ENCODE measurements around the gene MARCHF9. TPM values are rescaled to one million over a fixed set of nuclear protein-coding genes. Genes with fewer than 3 reads are reported as not detected.

Gene MARCHF9
- total RNA-seq, 4 donors from 2014 or later = 10.2 to 26.6 (median 13.1) TPM

DNA sequence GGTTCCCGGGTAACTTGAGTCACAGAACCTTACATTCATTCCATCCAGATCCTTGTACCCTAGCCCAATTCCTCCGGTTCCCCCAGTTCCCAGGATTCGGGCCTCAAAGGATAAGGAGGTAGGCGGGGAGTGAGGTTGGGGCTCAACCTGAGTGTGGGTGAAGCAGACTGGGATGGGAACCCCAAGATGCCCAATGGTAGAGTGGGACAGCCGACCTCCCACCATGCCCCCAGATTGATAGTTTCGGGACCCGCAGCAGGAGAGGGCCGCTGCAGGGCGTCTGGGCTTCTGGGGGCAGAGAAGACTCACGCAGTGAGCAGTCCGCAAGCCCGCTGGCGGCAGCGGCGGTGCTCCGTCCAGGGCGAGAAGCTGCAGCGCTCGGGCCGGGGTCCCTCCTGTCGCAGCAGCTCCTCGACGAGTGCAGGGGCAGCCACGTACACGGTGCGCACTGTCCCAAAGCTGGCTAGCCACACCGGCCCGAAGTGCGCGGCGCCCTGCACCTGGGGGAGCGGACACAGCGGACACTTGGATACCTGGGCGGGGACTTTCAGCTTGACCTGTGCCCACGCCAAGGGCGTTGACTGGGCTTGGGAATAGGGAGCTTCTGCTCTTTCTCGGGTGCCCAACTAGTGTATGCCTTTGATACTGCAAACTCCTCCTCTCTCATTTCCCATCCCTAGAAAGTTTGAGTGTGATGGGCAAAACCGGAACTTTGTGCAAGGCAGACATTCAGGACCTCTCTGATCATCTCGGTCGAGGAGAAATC lies 11.0 kb downstream of the MARCHF9 start:
- Histone ChIP-seq H3K27me3 (peaks cover 37% of the 10 kb centered on the region), H3K9me3 (no peaks in the 10 kb centered on the region), H3K27ac (no peak overlapping the region), H3K36me3 (peaks cover 25% of the 10 kb centered on the region), H3K4me3 (peak overlapping the region; percentile 48), H3K4me1 (peaks cover 30% of the 10 kb centered on the region)
- 5% methylated on average over 8 of the region's 40 CpGs for WGBS
- no peak for DNase-seq (ENCODE audit: low spot score in 2 of 2)
- TF ChIP-seq POLR2AphosphoS5 (IDR thresholded peaks at IDR 0.05) = no peak
- no peak for TF ChIP-seq POLR2A (IDR thresholded peaks at IDR 0.05)
- TF ChIP-seq, protein P1, sequence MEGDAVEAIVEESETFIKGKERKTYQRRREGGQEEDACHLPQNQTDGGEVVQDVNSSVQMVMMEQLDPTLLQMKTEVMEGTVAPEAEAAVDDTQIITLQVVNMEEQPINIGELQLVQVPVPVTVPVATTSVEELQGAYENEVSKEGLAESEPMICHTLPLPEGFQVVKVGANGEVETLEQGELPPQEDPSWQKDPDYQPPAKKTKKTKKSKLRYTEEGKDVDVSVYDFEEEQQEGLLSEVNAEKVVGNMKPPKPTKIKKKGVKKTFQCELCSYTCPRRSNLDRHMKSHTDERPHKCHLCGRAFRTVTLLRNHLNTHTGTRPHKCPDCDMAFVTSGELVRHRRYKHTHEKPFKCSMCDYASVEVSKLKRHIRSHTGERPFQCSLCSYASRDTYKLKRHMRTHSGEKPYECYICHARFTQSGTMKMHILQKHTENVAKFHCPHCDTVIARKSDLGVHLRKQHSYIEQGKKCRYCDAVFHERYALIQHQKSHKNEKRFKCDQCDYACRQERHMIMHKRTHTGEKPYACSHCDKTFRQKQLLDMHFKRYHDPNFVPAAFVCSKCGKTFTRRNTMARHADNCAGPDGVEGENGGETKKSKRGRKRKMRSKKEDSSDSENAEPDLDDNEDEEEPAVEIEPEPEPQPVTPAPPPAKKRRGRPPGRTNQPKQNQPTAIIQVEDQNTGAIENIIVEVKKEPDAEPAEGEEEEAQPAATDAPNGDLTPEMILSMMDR (IDR thresholded peaks at IDR 0.05) = no peak
- no peak for TF ChIP-seq EP300 (IDR thresholded peaks at IDR 0.05)

- Histone ChIP-seq H3K27ac (no peak within 1 kb of the TSS), H3K9me3 (no peaks in the 10 kb centered on the region), H3K36me3 (peaks cover 25% of the 10 kb centered on the region), H3K27me3 (peaks cover 37% of the 10 kb centered on the region), H3K4me3 (peak within 1 kb of the TSS; percentile 48), H3K4me1 (peaks cover 38% of the 10 kb centered on the region)
- 11% methylated on average over 6 of the region's 38 CpGs for WGBS
- TF ChIP-seq, protein P1 (IDR thresholded peaks at IDR 0.05) = no peak
- TF ChIP-seq POLR2A (IDR thresholded peaks at IDR 0.05) = no peak
- TF ChIP-seq POLR2AphosphoS5 (IDR thresholded peaks at IDR 0.05) = no peak
- no peak for TF ChIP-seq EP300 (IDR thresholded peaks at IDR 0.05)
- no peak for DNase-seq (ENCODE audit: low spot score in 2 of 2)
Measured at GRCh38 chr12:57766464-57767304, 11.8 kb downstream of the MARCHF9 start, which contains the start of gene CYP27B1. TSS of gene CYP27B1 (minus strand) at chr12:57767078. CDS start at chr12:57767041, 37 bp downstream.

GRCh38 chr12:57767305-57767698 lies 12.4 kb downstream of the MARCHF9 start:
- H3K27me3 ChIP-seq = peaks cover 37% of the 10 kb centered on the region
- H3K27ac ChIP-seq = no peak overlapping the region
- H3K4me3 ChIP-seq = no peak overlapping the region
- no peaks in the 10 kb centered on the region for H3K9me3 ChIP-seq
- H3K4me1 ChIP-seq = peaks cover 38% of the 10 kb centered on the region
- no peak for DNase-seq (ENCODE audit: low spot score in 2 of 2)
- H3K36me3 ChIP-seq = peaks cover 25% of the 10 kb centered on the region
- TF ChIP-seq EP300 (IDR thresholded peaks at IDR 0.05) = no peak
- TF ChIP-seq POLR2AphosphoS5 (IDR thresholded peaks at IDR 0.05) = no peak
- no peak for TF ChIP-seq POLR2A (IDR thresholded peaks at IDR 0.05)
- TF ChIP-seq, protein P1 (IDR thresholded peaks at IDR 0.05) = no peak

- WGBS = 79% methylated on average over 3 of the region's 3 CpGs
- peaks cover 37% of the 10 kb centered on the region for H3K27me3 ChIP-seq
- TF ChIP-seq, protein P1 (IDR thresholded peaks at IDR 0.05) = no peak
- TF ChIP-seq POLR2AphosphoS5 (IDR thresholded peaks at IDR 0.05) = no peak
- TF ChIP-seq POLR2A (IDR thresholded peaks at IDR 0.05) = no peak
- TF ChIP-seq EP300 (IDR thresholded peaks at IDR 0.05) = no peak
- no peak for DNase-seq (ENCODE audit: low spot score in 2 of 2)
- no peaks in the 10 kb centered on the region for H3K9me3 ChIP-seq
- no peak overlapping the region for H3K27ac ChIP-seq
- H3K4me3 ChIP-seq = no peak overlapping the region
- H3K4me1 ChIP-seq = peaks cover 38% of the 10 kb centered on the region
- H3K36me3 ChIP-seq = peaks cover 25% of the 10 kb centered on the region
Measured at GRCh38 chr12:57767876-57768275, 13.0 kb downstream of the MARCHF9 start.

DNA sequence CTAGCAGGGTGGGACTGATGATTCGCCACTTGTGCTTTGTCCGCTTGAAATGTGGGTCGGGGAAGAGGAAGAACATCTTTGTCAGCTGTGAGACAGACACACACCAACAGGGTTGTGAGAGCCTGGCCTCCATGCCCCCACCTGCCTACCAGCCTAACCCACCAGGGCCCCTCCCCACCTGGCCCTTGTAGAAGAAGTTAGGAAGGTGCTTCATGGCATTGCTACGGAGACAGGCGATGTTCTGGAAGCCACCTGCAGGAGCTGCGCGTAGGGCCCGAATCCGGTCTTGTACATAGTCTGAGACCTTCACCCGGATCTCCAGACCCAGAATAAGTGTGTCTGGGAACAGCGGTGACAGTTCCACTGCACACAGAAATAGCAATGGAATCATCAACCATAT lies 14.7 kb downstream of the MARCHF9 start:
- H3K4me1 ChIP-seq = peaks cover 48% of the 10 kb centered on the region
- H3K9me3 ChIP-seq = no peaks in the 10 kb centered on the region
- H3K27me3 ChIP-seq = peaks cover 21% of the 10 kb centered on the region
- WGBS = 96% methylated on average over 11 of the region's 11 CpGs
- H3K4me3 ChIP-seq = no peak overlapping the region
- DNase-seq (ENCODE audit: low spot score in 2 of 2) = no peak
- peaks cover 25% of the 10 kb centered on the region for H3K36me3 ChIP-seq
- H3K27ac ChIP-seq = no peak overlapping the region
- TF ChIP-seq EP300 (IDR thresholded peaks at IDR 0.05) = no peak
- no peak for TF ChIP-seq POLR2A (IDR thresholded peaks at IDR 0.05)
- TF ChIP-seq, protein P1 (IDR thresholded peaks at IDR 0.05) = no peak
- no peak for TF ChIP-seq POLR2AphosphoS5 (IDR thresholded peaks at IDR 0.05)
